ENCODE measurements around the gene PON3. TPM values are rescaled to one million over a fixed set of nuclear protein-coding genes. Genes with fewer than 3 reads are reported as not detected.
A peak's percentile ranks its signal among the peaks of the same experiment; 100 is the strongest.

Gene PON3
- total and polyA plus RNA-seq, 2 of the 13 experiments (the other 11 are each of a cell fraction or from before 2014, with no cell fraction given): 23.6 to 37.8 TPM

- no peak for TF ChIP-seq ZNF570 (CRISPR knock-in tag; IDR thresholded peaks at IDR 0.05; ENCODE audit: borderline replicate concordance)
- TF ChIP-seq BCL6 (CRISPR knock-in tag; IDR thresholded peaks at IDR 0.05): peak; percentile 100
- TF ChIP-seq CSRNP2 (CRISPR knock-in tag; conservative IDR thresholded peaks at IDR 0.05; ENCODE audit: low read depth): no peak
- no peak for TF ChIP-seq RBFOX2 (IDR thresholded peaks at IDR 0.05; ENCODE audit: low read depth, low read length)
- no peak for TF ChIP-seq PREB (CRISPR knock-in tag; IDR thresholded peaks at IDR 0.05)
- TF ChIP-seq ZNF512B (CRISPR knock-in tag; IDR thresholded peaks at IDR 0.05; ENCODE audit: borderline replicate concordance): 0 out of 2 replicates have a peak, but pooled peaks have one; percentile 23
- no peak for TF ChIP-seq EZH2 (conservative IDR thresholded peaks at IDR 0.05; ENCODE audit: low read depth, low read length)
- peak; percentile 65; the same call in 1 of the 2 replicates for TF ChIP-seq ZSCAN25 (CRISPR knock-in tag; IDR thresholded peaks at IDR 0.05)
- TF ChIP-seq CCDC6 (CRISPR knock-in tag; IDR thresholded peaks at IDR 0.05): no peak
- TF ChIP-seq MED13 (CRISPR knock-in tag; IDR thresholded peaks at IDR 0.05): no peak; the same call in 1 of the 2 replicates
- no peak for TF ChIP-seq ZNF432 (CRISPR knock-in tag; IDR thresholded peaks at IDR 0.05; ENCODE audit: borderline replicate concordance)
- TF ChIP-seq TGIF2 (CRISPR knock-in tag; IDR thresholded peaks at IDR 0.05): no peak
- no peak for TF ChIP-seq HCFC1 (IDR thresholded peaks at IDR 0.05; ENCODE audit: low read depth, low read length)
- no peak; the same call in 1 of the 2 replicates for TF ChIP-seq ZNF33B (CRISPR knock-in tag; IDR thresholded peaks at IDR 0.05)
- no peak for TF ChIP-seq ZNF383 (CRISPR knock-in tag; IDR thresholded peaks at IDR 0.05; ENCODE audit: borderline replicate concordance)
- TF ChIP-seq LRRFIP1 (CRISPR knock-in tag; conservative IDR thresholded peaks at IDR 0.05): no peak
- no peak for TF ChIP-seq GPN1 (CRISPR knock-in tag; IDR thresholded peaks at IDR 0.05; ENCODE audit: borderline replicate concordance)
- TF ChIP-seq SMC3 (IDR thresholded peaks at IDR 0.05; ENCODE audit: low read length): peak; percentile 41
- TF ChIP-seq NR1H2 (CRISPR knock-in tag; IDR thresholded peaks at IDR 0.05; ENCODE audit: borderline replicate concordance, low read depth): no peak
- peak; percentile 17 for TF ChIP-seq RBM22 (optimal IDR thresholded peaks at IDR 0.05; ENCODE audit: low read length)
- TF ChIP-seq NKX3-1 (CRISPR knock-in tag; IDR thresholded peaks at IDR 0.05): peak; percentile 35; the same call in 1 of the 2 replicates
- no peak for TF ChIP-seq ADNP (CRISPR knock-in tag; IDR thresholded peaks at IDR 0.05)
- TF ChIP-seq SATB2 (CRISPR knock-in tag; IDR thresholded peaks at IDR 0.05): no peak
- TF ChIP-seq NR3C1 (CRISPR knock-in tag; IDR thresholded peaks at IDR 0.05): no peak
Measured at GRCh38 chr7:95440394-95441038, 44.3 kb upstream of the PON3 start (continued).

Data from HepG2 (cell line).